Right cardiac atrium (tissue), 5 donors: ENCODE data around the gene PRKAB2. TPM values are rescaled to one million over a fixed set of nuclear protein-coding genes. Genes with fewer than 3 reads are reported as not detected.
"Not testable (repeated sequence)": the region's sequence is repeated elsewhere in the genome, so short reads cannot be mapped to it uniquely, and the experiment has no call there.

Experiments
- ATAC-seq, 2 donors: fragments of 200-7000 bp; cut with Tn5 transposase; one replicate each; pipeline versions ENCODE4 v1.8.0 to v1.9.1; 2020; ENCODE audit warnings: moderate library complexity in 2 of 2, mild to moderate bottlenecking in 1 of 2
- DNase-seq, 3 donors: peaks; one replicate each; pipeline ENCODE4 v3.0.0-alpha.2; 2020
- H3K27ac ChIP-seq: one replicate; pipeline ENCODE4 v1.5.1; 2013; ENCODE audit warnings: mild to moderate bottlenecking, low read length, control low read depth, moderate library complexity
- H3K27me3 ChIP-seq: one replicate; pipeline ENCODE4 v1.6.1; 2013; ENCODE audit not compliant: control insufficient read depth, insufficient read depth
- H3K4me1 ChIP-seq: one replicate; pipeline ENCODE4 v1.6.1; 2013; ENCODE audit warnings: low read length; ENCODE audit not compliant: control insufficient read depth, insufficient read depth
- H3K4me3 ChIP-seq: one replicate; pipeline ENCODE4 v1.5.1; 2013; ENCODE audit warnings: low read length, control low read depth
- H3K9me3 ChIP-seq: one replicate; pipeline ENCODE4 v1.6.1; 2013; ENCODE audit warnings: low read length; ENCODE audit not compliant: control insufficient read depth
- WGBS: extraction: QIAGEN DNeasy Blood & Tissue Kit; methylation state at CpG from one replicate; pipeline ENCODE4 v1.1.7; 2013; 5-methylcytosine and 5-hydroxymethylcytosine counted together
- intact Hi-C, 4 donors: fragments of 100-400 bp; cut with DNase I; formaldehyde crosslinking; loops; one replicate each; pipeline versions ENCODE4 v1.11.0 to v1.14.0; 2022 to 2023
- polyA plus RNA-seq: library from polyadenylated mRNA; stranded (reverse); fragments of 200-250 nt; gene quantifications from one replicate; pipeline ENCODE4 v1.2.3, GENCODE V29; 2013
- total RNA-seq, 4 donors: library from RNA; stranded (reverse); fragmentation: NEBNext Ultra II Directional; extraction: Animal tissue kit (Norgen Biotek cat#: 25700); gene quantifications; one replicate each; pipeline ENCODE4 v1.2.1, GENCODE V29; 2021
- donor health status: healthy with polysubstance abuse.
- donor health status: DM: no; HTN: yes; CAD: no.
- donor health status: DM: no; HTN: no; CAD: no.
- donor health status: DM: no; HTN: yes; CAD: no; lungs with severe emphysema.
- donor health status: DM: yes; HTN: yes; CAD: no.

Gene PRKAB2
- total and polyA plus RNA-seq, 5 donors, result 8.3 to 39.0 (median 23.1) TPM

- H3K9me3 ChIP-seq, result no peaks in the 10 kb centered on the region
- ATAC-seq, result no peak
- no peak for DNase-seq
- WGBS, result 60% methylated on average over 4 of the region's 4 CpGs
- intact Hi-C loops, result no loop called here
- no peaks in the 10 kb centered on the region for H3K4me1 ChIP-seq
- H3K4me3 ChIP-seq, result no peak overlapping the region
- H3K27me3 ChIP-seq, result no peaks in the 10 kb centered on the region
- no peak overlapping the region for H3K27ac ChIP-seq
Observed at GRCh38 chr1:147109762-147110161, 62.5 kb downstream of the PRKAB2 start.

GRCh38 chr1:147109041-147109440, 63.2 kb downstream of the PRKAB2 start:
- Histone ChIP-seq H3K4me3 (no peak overlapping the region), H3K9me3 (no peaks in the 10 kb centered on the region), H3K27ac (no peak overlapping the region), H3K27me3 (no peaks in the 10 kb centered on the region), H3K4me1 (no peaks in the 10 kb centered on the region)
- ATAC-seq (no peak), DNase-seq (no peak)
- intact Hi-C loops, result no loop called here
- WGBS, result 85% methylated on average over 1 of the region's 1 CpG

- H3K27ac ChIP-seq, H3K4me1 ChIP-seq, H3K9me3 ChIP-seq, ATAC-seq, H3K4me3 ChIP-seq, intact Hi-C loops, DNase-seq, H3K27me3 ChIP-seq: not testable (repeated sequence)
- WGBS, result 42% methylated on average over 9 of the region's 9 CpGs
Observed at GRCh38 chr1:147106407-147106881, 65.8 kb downstream of the PRKAB2 start.

- WGBS, result 77% methylated on average over 8 of the region's 8 CpGs
- no peaks in the 10 kb centered on the region for H3K27me3 ChIP-seq
- no peak overlapping the region for H3K27ac ChIP-seq
- intact Hi-C loops, result no loop called here
- no peaks in the 10 kb centered on the region for H3K9me3 ChIP-seq
- H3K4me3 ChIP-seq, result no peak overlapping the region
- DNase-seq (no peak), ATAC-seq (no peak)
- H3K4me1 ChIP-seq, result no peaks in the 10 kb centered on the region
Observed at GRCh38 chr1:147105909-147106308, 66.4 kb downstream of the PRKAB2 start.

Other genes starting within 250 kb of the PRKAB2 start
- gene NBPF12, start 234.1 kb downstream of the PRKAB2 start, total RNA-seq, result 1 to 10 TPM; 3.9 to 4.8 (median 4.5) TPM
- 3.2 TPM for gene NBPF12, start 234.1 kb downstream of the PRKAB2 start, polyA plus RNA-seq
- 1 to 10 TPM; 1.3 to 3.1 (median 1.8) TPM for gene FMO5, start 52.9 kb upstream of the PRKAB2 start, total RNA-seq
- 1.1 TPM for gene FMO5, start 52.9 kb upstream of the PRKAB2 start, polyA plus RNA-seq
- gene CHD1L, start 70.2 kb upstream of the PRKAB2 start, total RNA-seq, result 10 to 100 TPM; 10.2 to 11.0 (median 10.6) TPM
- 6.2 TPM for gene CHD1L, start 70.2 kb upstream of the PRKAB2 start, polyA plus RNA-seq